ENCODE measurements around the gene SNX9. TPM values are rescaled to one million over a fixed set of nuclear protein-coding genes. Genes with fewer than 3 reads are reported as not detected.

Gene SNX9
- total and polyA plus RNA-seq, 2 donors (not counting 1 experiment from before 2014, with no cell fraction given) = 10.0 to 50.7 TPM

DNA sequence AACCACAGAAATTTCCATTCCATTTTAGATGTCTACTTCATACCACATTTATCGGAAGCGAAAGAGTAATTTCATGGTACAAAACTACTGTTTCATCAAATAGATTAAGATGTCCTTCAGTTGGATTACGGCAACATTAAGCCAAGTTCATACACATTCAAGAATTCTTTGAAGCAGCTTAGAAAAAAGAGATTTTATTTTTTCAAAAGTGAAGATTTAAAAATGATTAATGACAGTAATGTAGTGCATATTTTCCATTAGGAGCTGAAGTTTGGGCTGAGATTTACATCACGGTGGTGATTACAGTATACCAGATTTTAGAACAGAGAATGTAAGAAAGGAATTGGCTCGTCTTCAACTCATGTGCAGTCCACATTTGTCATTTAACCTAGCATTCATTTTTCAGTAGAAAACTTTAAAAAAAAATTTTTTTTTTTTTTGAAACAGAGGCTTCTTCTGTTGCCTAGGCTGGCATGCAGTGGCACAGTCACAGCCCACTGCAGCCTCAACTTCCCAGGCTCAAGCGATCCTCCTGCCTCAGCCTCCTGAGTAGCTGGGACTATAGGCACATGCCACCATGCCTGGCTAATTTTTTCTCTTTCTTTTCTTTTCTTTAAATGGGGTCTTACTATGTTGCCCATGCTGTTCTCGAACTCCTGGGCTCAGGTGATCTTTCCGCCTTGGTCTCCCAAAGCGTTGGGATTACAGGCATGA lies 160.5 kb downstream of the SNX9 start:
- DNase-seq (no peak), ATAC-seq (ENCODE audit: low read depth) (no peak)
- Histone ChIP-seq H2AFZ (ENCODE audit: insufficient read depth, low read depth, low read length, poor library complexity, severe bottlenecking) (no peak overlapping the region), H3K4me2 (replicated peaks; ENCODE audit: low read depth, low read length, poor library complexity, severe bottlenecking) (peak overlapping the region; percentile 95), H3K9ac (ENCODE audit: low read length) (no peak overlapping the region), H3K79me2 (ENCODE audit: control insufficient read depth, insufficient read depth, low read length) (peaks cover 38% of the 10 kb centered on the region), H3K4me3 (ENCODE audit: control extremely low read depth in 1 of 5, extremely low read depth in 1 of 5, insufficient read depth in 1 of 5, low read depth in 2 of 5, low read length in 4 of 5) (peak overlapping the region in 1 of 5 experiments; percentile 87), H3K4me1 (ENCODE audit: control insufficient read depth in 2 of 2, insufficient read depth in 2 of 2, low read length in 2 of 2) (peaks cover 30 to 48% of the 10 kb centered on the region in 2 donors), H3K27ac (ENCODE audit: low read length in 2 of 2) (no peak overlapping the region), H3K36me3 (replicated peaks in 1 of 2; ENCODE audit: control extremely low read depth in 1 of 2, control insufficient read depth in 1 of 2, extremely low read depth in 1 of 2, insufficient read depth in 2 of 2, low read length in 1 of 2) (no peaks in the 10 kb centered on the region), H3K27me3 (replicated peaks in 1 of 4; ENCODE audit: control extremely low read depth in 1 of 4, control insufficient read depth in 3 of 4, insufficient read depth in 4 of 4, low read length in 3 of 4) (peaks cover 0 to 2% (median 0%) of the 10 kb centered on the region in 4 experiments), H4K20me1 (ENCODE audit: control insufficient read depth, insufficient read depth, low read length, poor library complexity, severe bottlenecking) (no peaks in the 10 kb centered on the region), H3K9me3 (ENCODE audit: control extremely low read depth in 1 of 3, control insufficient read depth in 2 of 3, insufficient read depth in 1 of 3, low read length in 2 of 3) (no peaks in the 10 kb centered on the region)
- WGBS (ENCODE audit: insufficient coverage) = 100% methylated on average over 3 of the region's 9 CpGs
- H3K9me3 Mint-ChIP-seq (ENCODE audit: insufficient read depth) = no peaks in the 10 kb centered on the region
- TF ChIP-seq EZH2 (IDR thresholded peaks at IDR 0.05; ENCODE audit: borderline replicate concordance, insufficient read depth, low read depth, low read length, poor library complexity, severe bottlenecking) = no peak
- TF ChIP-seq, protein P1, sequence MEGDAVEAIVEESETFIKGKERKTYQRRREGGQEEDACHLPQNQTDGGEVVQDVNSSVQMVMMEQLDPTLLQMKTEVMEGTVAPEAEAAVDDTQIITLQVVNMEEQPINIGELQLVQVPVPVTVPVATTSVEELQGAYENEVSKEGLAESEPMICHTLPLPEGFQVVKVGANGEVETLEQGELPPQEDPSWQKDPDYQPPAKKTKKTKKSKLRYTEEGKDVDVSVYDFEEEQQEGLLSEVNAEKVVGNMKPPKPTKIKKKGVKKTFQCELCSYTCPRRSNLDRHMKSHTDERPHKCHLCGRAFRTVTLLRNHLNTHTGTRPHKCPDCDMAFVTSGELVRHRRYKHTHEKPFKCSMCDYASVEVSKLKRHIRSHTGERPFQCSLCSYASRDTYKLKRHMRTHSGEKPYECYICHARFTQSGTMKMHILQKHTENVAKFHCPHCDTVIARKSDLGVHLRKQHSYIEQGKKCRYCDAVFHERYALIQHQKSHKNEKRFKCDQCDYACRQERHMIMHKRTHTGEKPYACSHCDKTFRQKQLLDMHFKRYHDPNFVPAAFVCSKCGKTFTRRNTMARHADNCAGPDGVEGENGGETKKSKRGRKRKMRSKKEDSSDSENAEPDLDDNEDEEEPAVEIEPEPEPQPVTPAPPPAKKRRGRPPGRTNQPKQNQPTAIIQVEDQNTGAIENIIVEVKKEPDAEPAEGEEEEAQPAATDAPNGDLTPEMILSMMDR (IDR thresholded peaks at IDR 0.05) = no peak
- no peaks in the 10 kb centered on the region for H3K27me3 Mint-ChIP-seq
- H3K27ac Mint-ChIP-seq = peak overlapping the region; percentile 26
- intact Hi-C loops (cut with micrococcal nuclease) = loop anchor here (5.0 kb wide), 1 partner anchor 221 kb away; no protein-coding TSS in a partner anchor
- H3K4me3 Mint-ChIP-seq = peak overlapping the region; percentile 93
- CTCF ChIA-PET = interaction anchor here (0.9 to 3.0 kb wide), 6 partner anchors 12 to 89 kb away, joined by 3 to 27 read pairs (median 4); no protein-coding TSS in a partner anchor
- peaks cover 43% of the 10 kb centered on the region for H3K4me1 Mint-ChIP-seq
- POLR2A ChIA-PET = interaction anchor here (0.6 kb wide), 1 partner anchor 215 kb away, joined by 3 read pairs; no protein-coding TSS in a partner anchor

DNA sequence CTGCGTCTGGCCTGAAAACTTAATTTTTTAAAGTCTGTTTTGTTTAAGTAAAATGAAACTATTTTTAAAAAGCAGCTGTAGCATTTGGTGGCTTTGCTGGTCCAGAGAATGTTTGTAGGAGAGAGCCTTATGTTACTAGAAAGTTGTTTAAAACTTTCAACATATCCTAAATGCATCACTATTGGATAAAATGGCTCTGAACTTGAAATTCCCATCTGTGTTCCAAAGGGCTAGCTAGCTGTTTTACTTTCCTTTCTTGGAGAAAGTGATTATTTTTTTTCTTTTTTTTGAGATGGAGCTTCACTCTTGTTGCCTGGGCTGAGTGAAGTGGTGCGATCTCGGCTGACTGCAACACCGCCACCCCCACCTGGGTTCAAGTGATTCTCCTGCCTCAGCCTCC lies 161.1 kb downstream of the SNX9 start:
- POLR2A ChIA-PET = interaction anchor here (0.6 kb wide), 1 partner anchor 215 kb away, joined by 3 read pairs; no protein-coding TSS in a partner anchor
- Histone ChIP-seq H3K9ac (ENCODE audit: low read length) (no peak overlapping the region), H3K9me3 (ENCODE audit: control extremely low read depth in 1 of 3, control insufficient read depth in 2 of 3, insufficient read depth in 1 of 3, low read length in 2 of 3) (no peaks in the 10 kb centered on the region), H3K27me3 (replicated peaks in 1 of 4; ENCODE audit: control extremely low read depth in 1 of 4, control insufficient read depth in 3 of 4, insufficient read depth in 4 of 4, low read length in 3 of 4) (peaks cover 0 to 2% (median 0%) of the 10 kb centered on the region in 4 experiments), H3K36me3 (replicated peaks in 1 of 2; ENCODE audit: control extremely low read depth in 1 of 2, control insufficient read depth in 1 of 2, extremely low read depth in 1 of 2, insufficient read depth in 2 of 2, low read length in 1 of 2) (no peaks in the 10 kb centered on the region), H3K79me2 (ENCODE audit: control insufficient read depth, insufficient read depth, low read length) (peaks cover 43% of the 10 kb centered on the region), H3K4me3 (ENCODE audit: control extremely low read depth in 1 of 5, extremely low read depth in 1 of 5, insufficient read depth in 1 of 5, low read depth in 2 of 5, low read length in 4 of 5) (no peak overlapping the region), H3K4me1 (ENCODE audit: control insufficient read depth in 2 of 2, insufficient read depth in 2 of 2, low read length in 2 of 2) (peaks cover 30 to 54% of the 10 kb centered on the region in 2 donors), H3K27ac (ENCODE audit: low read length in 2 of 2) (no peak overlapping the region), H4K20me1 (ENCODE audit: control insufficient read depth, insufficient read depth, low read length, poor library complexity, severe bottlenecking) (no peaks in the 10 kb centered on the region), H3K4me2 (replicated peaks; ENCODE audit: low read depth, low read length, poor library complexity, severe bottlenecking) (no peak overlapping the region), H2AFZ (ENCODE audit: insufficient read depth, low read depth, low read length, poor library complexity, severe bottlenecking) (no peak overlapping the region)
- TF ChIP-seq, protein P1 (IDR thresholded peaks at IDR 0.05) = no peak
- no peak for TF ChIP-seq EZH2 (IDR thresholded peaks at IDR 0.05; ENCODE audit: borderline replicate concordance, insufficient read depth, low read depth, low read length, poor library complexity, severe bottlenecking)
- Mint-ChIP-seq H3K27me3 (no peaks in the 10 kb centered on the region), H3K9me3 (ENCODE audit: insufficient read depth) (no peaks in the 10 kb centered on the region), H3K4me1 (peaks cover 46% of the 10 kb centered on the region), H3K4me3 (no peak overlapping the region), H3K27ac (no peak overlapping the region)
- ATAC-seq (ENCODE audit: low read depth) (no peak), DNase-seq (no peak)
- 100% methylated on average over 4 of the region's 4 CpGs for WGBS (ENCODE audit: insufficient coverage)
- CTCF ChIA-PET = interaction anchor here (0.9 to 3.0 kb wide), 3 partner anchors 38 to 89 kb away, joined by 3 to 27 read pairs (median 5); no protein-coding TSS in a partner anchor
- intact Hi-C loops (cut with micrococcal nuclease) = loop anchor here (5.0 kb wide), 1 partner anchor 222 kb away; no protein-coding TSS in a partner anchor

Measured in B cell (primary cell).